Measurements from ENCODE around the gene SCUBE1.

The SCUBE1 gene

GRCh38 chr22:43148581-43148980 is 194.6 kb downstream of the SCUBE1 start:
- DNase-seq (ENCODE audit: extremely low read depth in 1 of 2, low read depth in 1 of 2) = no peak

- no peak for DNase-seq (ENCODE audit: extremely low read depth in 1 of 2, low read depth in 1 of 2)
Observed at GRCh38 chr22:43147821-43148220, 195.4 kb downstream of the SCUBE1 start.

Measured in stimulated activated CD8-positive, alpha-beta memory T cell treated with anti-CD3 and anti-CD28 coated beads, Interleukin-7, amount 100 ng/mL, for 48 hours (primary cell).